GM18511 (cell line): ENCODE measurements around the gene CAPN15.
A peak's percentile ranks its signal among the peaks of the same experiment; 100 is the strongest.
"Not testable (repeated sequence)": the region's sequence is repeated elsewhere in the genome, so short reads cannot be mapped to it uniquely, and the experiment has no call there.

Experiments used
- ATAC-seq: cut with Tn5 transposase; IDR thresholded peaks from one replicate; pipeline ENCODE4 v1.9.1; 2021; ENCODE audit warnings: mild to moderate bottlenecking, moderate library complexity; ENCODE audit not compliant: unreplicated experiment

CAPN15 gene

GRCh38 chr16:527015-527903 is at the start of gene CAPN15:
Gene CAPN15 (plus strand): TSS chr16:527712. CDS start chr16:546839, 19,127 bp downstream.
- ATAC-seq, result peak; percentile 72

- not testable (repeated sequence) for ATAC-seq
Observed at GRCh38 chr16:478287-478686, 49.2 kb upstream of the CAPN15 start.

GRCh38 chr16:482468-483185 is 44.9 kb upstream of the CAPN15 start:
- no peak for ATAC-seq

- ATAC-seq, result no peak
Observed at GRCh38 chr16:483341-484075, 44.0 kb upstream of the CAPN15 start.

GRCh38 chr16:489606-490005 is 37.9 kb upstream of the CAPN15 start:
- ATAC-seq, result no peak

GRCh38 chr16:490768-491167 is 36.7 kb upstream of the CAPN15 start:
- ATAC-seq, result no peak

- ATAC-seq, result no peak
Observed at GRCh38 chr16:491220-491919, 36.1 kb upstream of the CAPN15 start.

- no peak for ATAC-seq
Observed at GRCh38 chr16:492211-492875, 35.2 kb upstream of the CAPN15 start.

- not testable (repeated sequence) for ATAC-seq
Observed at GRCh38 chr16:494676-495075, 32.8 kb upstream of the CAPN15 start.

GRCh38 chr16:495127-495748 is 32.3 kb upstream of the CAPN15 start:
- ATAC-seq, result no peak

GRCh38 chr16:496097-496886 is 31.2 kb upstream of the CAPN15 start:
- no peak for ATAC-seq

- ATAC-seq, result no peak
Observed at GRCh38 chr16:497258-497657, 30.3 kb upstream of the CAPN15 start.

- ATAC-seq, result no peak
Observed at GRCh38 chr16:499924-500323, 27.6 kb upstream of the CAPN15 start.

GRCh38 chr16:500709-501108 is 26.8 kb upstream of the CAPN15 start:
- no peak for ATAC-seq

- ATAC-seq, result no peak
Observed at GRCh38 chr16:502179-502943, 25.2 kb upstream of the CAPN15 start.

GRCh38 chr16:503150-504071 is 24.1 kb upstream of the CAPN15 start:
- no peak for ATAC-seq
